Erythroblast (primary cell): ENCODE results near the gene PRSS53.
A peak's percentile ranks its signal among the peaks of the same experiment; 100 is the strongest.
"Not testable (repeated sequence)": the region's sequence is repeated elsewhere in the genome, so short reads cannot be mapped to it uniquely, and the experiment has no call there.

ENCODE experiments used
- DNase-seq, 2 experiments: peaks; one replicate each; lab custom pipeline; 2025; lab: John Stamatoyannopoulos, UW
- GATA1 ChIP-seq: IDR thresholded peaks from 2 replicates; pipeline ENCODE4 v1.6.1; 2011; ENCODE audit warnings: low read depth, mild to moderate bottlenecking, control low read depth, low read length, moderate library complexity
- POLR2A ChIP-seq: IDR thresholded peaks from 2 replicates; pipeline ENCODE4 v1.6.1; 2011; ENCODE audit warnings: mild to moderate bottlenecking, low read length

PRSS53 gene

GRCh38 chr16:31110106-31111034 is 21.6 kb upstream of the PRSS53 start:
- DNase-seq = no peak
- TF ChIP-seq POLR2A (no peak), GATA1 (no peak)

- no peak for DNase-seq
- TF ChIP-seq POLR2A (no peak), GATA1 (no peak)
These were observed 20.9 kb upstream of the PRSS53 start for GRCh38 chr16:31109622-31110021.

- no peak for DNase-seq
- TF ChIP-seq POLR2A = no peak
- TF ChIP-seq GATA1 = no peak
These were observed 20.2 kb upstream of the PRSS53 start for GRCh38 chr16:31108794-31109558.

DNA sequence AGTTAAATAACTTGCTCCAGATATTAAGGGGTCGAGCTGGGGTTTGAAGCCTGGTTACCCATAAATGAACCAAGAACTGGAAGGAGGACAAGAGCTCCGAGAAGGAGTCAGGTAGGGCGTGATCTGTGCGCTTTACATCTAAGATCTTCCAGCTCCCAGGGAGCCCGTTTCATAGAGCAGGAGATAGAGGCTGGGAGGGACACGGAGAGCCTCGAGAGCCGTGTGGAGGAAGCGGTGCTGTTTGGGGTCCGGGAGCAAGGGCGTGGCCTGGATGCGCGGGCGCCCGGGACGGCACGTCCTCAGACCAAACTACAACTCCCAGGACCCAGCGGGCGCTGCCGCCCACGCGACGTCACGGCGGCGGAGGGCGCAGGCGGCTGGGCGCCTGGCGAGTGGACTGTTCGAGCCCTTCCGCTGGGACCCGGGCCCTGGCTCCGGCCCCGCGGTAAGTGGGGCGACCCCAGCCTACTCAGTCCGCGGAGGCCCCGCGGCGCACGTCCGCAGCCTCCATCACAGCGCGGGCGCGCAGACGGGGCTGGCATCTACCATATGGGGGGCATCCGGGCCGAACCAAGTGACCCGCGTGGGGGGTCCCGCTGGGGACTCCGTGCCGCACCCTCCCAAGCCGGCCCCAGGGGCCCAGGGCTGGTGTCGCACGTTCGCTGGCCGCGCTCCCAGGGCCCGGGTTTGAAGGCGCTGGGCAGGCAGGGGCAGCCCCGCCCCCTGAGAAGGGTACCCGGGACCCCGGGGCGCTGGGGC is 19.5 kb upstream of the PRSS53 start, which contains the start of gene BCKDK:
BCKDK (plus strand) TSS at position 352 of the 759 bp plus-strand sequence. CDS start 838 bp downstream, outside the sequence.
- DNase-seq = peak; percentile 75 to 80
- TF ChIP-seq POLR2A (peak; percentile 64), GATA1 (no peak)

- DNase-seq = no peak
- no peak for TF ChIP-seq GATA1
- no peak for TF ChIP-seq POLR2A
These were observed 18.7 kb upstream of the PRSS53 start for GRCh38 chr16:31107465-31107867.

- TF ChIP-seq GATA1 (no peak), POLR2A (no peak)
- DNase-seq = no peak
These were observed 18.0 kb upstream of the PRSS53 start for GRCh38 chr16:31106509-31107464.

GRCh38 chr16:31105677-31106213 is 17.0 kb upstream of the PRSS53 start:
- no peak for TF ChIP-seq POLR2A
- no peak for TF ChIP-seq GATA1
- DNase-seq = peak; percentile 87 to 90

- DNase-seq = not testable (repeated sequence)
These were observed 12.3 kb upstream of the PRSS53 start for GRCh38 chr16:31100876-31101641.

- no peak for DNase-seq
- TF ChIP-seq POLR2A (no peak), GATA1 (no peak)
These were observed 11.3 kb upstream of the PRSS53 start for GRCh38 chr16:31099860-31100638.

DNA sequence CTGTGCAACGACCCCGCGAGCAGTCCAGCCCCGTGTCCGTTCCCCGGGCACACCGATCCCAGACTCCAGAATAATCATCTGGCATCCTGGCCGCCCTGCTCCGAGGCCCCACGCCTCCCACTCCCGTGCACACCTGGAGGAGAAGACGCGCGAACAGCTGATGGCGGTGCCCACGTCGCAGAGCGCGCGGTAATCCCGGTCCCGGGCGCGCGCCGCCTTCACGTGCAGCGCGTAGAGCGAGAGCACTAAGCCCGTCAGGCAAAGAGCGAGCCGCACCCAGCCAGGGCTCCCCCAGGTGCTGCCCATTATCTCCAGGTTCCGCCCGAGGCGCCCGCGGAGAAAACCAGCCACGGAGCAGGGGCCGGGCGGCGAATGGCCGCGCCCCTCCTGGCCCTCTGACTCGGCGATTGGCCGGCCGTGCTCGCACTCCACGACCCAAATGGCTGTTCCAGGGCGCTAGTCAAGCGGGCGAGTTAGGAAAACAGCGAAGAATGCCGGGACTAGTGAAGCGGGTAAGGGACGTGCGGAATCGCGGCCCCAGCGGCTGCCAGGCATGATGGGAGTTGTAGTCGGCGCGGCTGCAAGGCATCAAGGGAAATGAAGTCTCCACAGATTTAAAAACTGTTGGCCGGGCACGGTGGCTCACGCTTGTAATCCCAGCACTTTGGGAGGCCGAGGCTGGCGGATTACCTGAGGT is 5.8 kb upstream of the PRSS53 start, which contains the start of gene VKORC1:
VKORC1 (minus strand) TSS at position 374 of the 697 bp plus-strand sequence; CDS start at position 306, 68 bp downstream.
- DNase-seq = peak; percentile 94
- TF ChIP-seq GATA1 (no peak), POLR2A (peak; percentile 65)
